Measurements from ENCODE around the gene RBBP8.
"Not testable (repeated sequence)": the region's sequence is repeated elsewhere in the genome, so short reads cannot be mapped to it uniquely, and the experiment has no call there.

The RBBP8 gene

GRCh38 chr18:22933206-22933965 is at the start of gene RBBP8:
TSS of gene RBBP8 (plus strand) at chr18:22933328. CDS start at chr18:22936852, 3,524 bp downstream.
- DNase-seq (ENCODE audit: insufficient read length, low spot score), result peak; percentile 64
- no peak for FAIRE-seq

- FAIRE-seq, result no peak
These were observed 49.3 kb upstream of the RBBP8 start for GRCh38 chr18:22883827-22884226.

GRCh38 chr18:22885694-22886093 is 47.4 kb upstream of the RBBP8 start:
- not testable (repeated sequence) for DNase-seq (ENCODE audit: insufficient read length, low spot score); FAIRE-seq

More at GRCh38 chr18:22883827-22884226, 49.3 kb upstream of the RBBP8 start:
- DNase-seq (ENCODE audit: insufficient read length, low spot score), result no peak

GRCh38 chr18:22899421-22899820 is 33.7 kb upstream of the RBBP8 start:
- no peak for DNase-seq (ENCODE audit: insufficient read length, low spot score)
- no peak for FAIRE-seq

GRCh38 chr18:22900558-22901238 is 32.4 kb upstream of the RBBP8 start:
- DNase-seq (ENCODE audit: insufficient read length, low spot score), result no peak
- FAIRE-seq, result no peak

- no peak for FAIRE-seq
- no peak for DNase-seq (ENCODE audit: insufficient read length, low spot score)
These were observed 31.0 kb upstream of the RBBP8 start for GRCh38 chr18:22902093-22902492.

GRCh38 chr18:22903248-22903647 is 29.9 kb upstream of the RBBP8 start:
- not testable (repeated sequence) for DNase-seq (ENCODE audit: insufficient read length, low spot score); FAIRE-seq

- no peak for DNase-seq (ENCODE audit: insufficient read length, low spot score)
- no peak for FAIRE-seq
These were observed 21.0 kb upstream of the RBBP8 start for GRCh38 chr18:22912149-22912548.

- FAIRE-seq (no peak), DNase-seq (ENCODE audit: insufficient read length, low spot score) (no peak)
These were observed 20.3 kb upstream of the RBBP8 start for GRCh38 chr18:22912835-22913234.

- DNase-seq (ENCODE audit: insufficient read length, low spot score) (no peak), FAIRE-seq (no peak)
These were observed 19.3 kb upstream of the RBBP8 start for GRCh38 chr18:22913861-22914260.

- no peak for DNase-seq (ENCODE audit: insufficient read length, low spot score)
- no peak for FAIRE-seq
These were observed 18.5 kb upstream of the RBBP8 start for GRCh38 chr18:22914633-22915032.

GRCh38 chr18:22915337-22915736 is 17.8 kb upstream of the RBBP8 start:
- FAIRE-seq, result no peak
- DNase-seq (ENCODE audit: insufficient read length, low spot score), result no peak

- FAIRE-seq (no peak), DNase-seq (ENCODE audit: insufficient read length, low spot score) (no peak)
These were observed 11.4 kb upstream of the RBBP8 start for GRCh38 chr18:22921772-22922171.

- FAIRE-seq, result no peak
These were observed 8.5 kb upstream of the RBBP8 start for GRCh38 chr18:22924589-22924988.

GRCh38 chr18:22926454-22926853 is 6.7 kb upstream of the RBBP8 start:
- no peak for DNase-seq (ENCODE audit: insufficient read length, low spot score)
- no peak for FAIRE-seq

More at GRCh38 chr18:22924589-22924988, 8.5 kb upstream of the RBBP8 start:
- DNase-seq (ENCODE audit: insufficient read length, low spot score), result no peak

GRCh38 chr18:22928339-22928738 is 4.8 kb upstream of the RBBP8 start:
- FAIRE-seq (no peak), DNase-seq (ENCODE audit: insufficient read length, low spot score) (no peak)

- FAIRE-seq (no peak), DNase-seq (ENCODE audit: insufficient read length, low spot score) (peak; percentile 34)
These were observed 2.9 kb upstream of the RBBP8 start for GRCh38 chr18:22930089-22930713.

GRCh38 chr18:22932885-22933205 is 283 bp upstream of the RBBP8 start:
- DNase-seq (ENCODE audit: insufficient read length, low spot score) (no peak), FAIRE-seq (no peak)

GRCh38 chr18:22933966-22934423 is 867 bp downstream of the RBBP8 start:
- FAIRE-seq (no peak), DNase-seq (ENCODE audit: insufficient read length, low spot score) (no peak)

- DNase-seq (ENCODE audit: insufficient read length, low spot score) (no peak), FAIRE-seq (no peak)
These were observed 1.7 kb downstream of the RBBP8 start for GRCh38 chr18:22934789-22935188.

- DNase-seq (ENCODE audit: insufficient read length, low spot score) (no peak), FAIRE-seq (no peak)
These were observed 2.3 kb downstream of the RBBP8 start for GRCh38 chr18:22935431-22935830.

- DNase-seq (ENCODE audit: insufficient read length, low spot score) (no peak), FAIRE-seq (no peak)
These were observed 3.4 kb downstream of the RBBP8 start for GRCh38 chr18:22936515-22936914.

Data from HTR-8/SVneo (cell line).